Stimulated activated naive CD8-positive, alpha-beta T cell treated with anti-CD3 and anti-CD28 coated beads, Interleukin-15, Interleukin-2, amounts not matched to agents 100 ng/mL and 50 ng/mL, for 24 hours (primary cell): ENCODE data around the gene PYM1.

ENCODE experiments used
- H3K27ac Mint-ChIP-seq: one replicate; pipeline ENCODE4 v1.8.0; 2021; ENCODE audit warnings: mild to moderate bottlenecking, mixed read lengths
- H3K27me3 Mint-ChIP-seq: one replicate; pipeline ENCODE4 v1.8.0; 2021; ENCODE audit warnings: mixed read lengths
- H3K36me3 Mint-ChIP-seq: one replicate; pipeline ENCODE4 v1.8.0; 2021; ENCODE audit warnings: low read depth, mixed read lengths
- H3K4me1 Mint-ChIP-seq: one replicate; pipeline ENCODE4 v1.8.0; 2021; ENCODE audit warnings: low read depth, mixed read lengths
- H3K4me3 Mint-ChIP-seq: one replicate; pipeline ENCODE4 v1.8.0; 2021; ENCODE audit warnings: mild to moderate bottlenecking, mixed read lengths
- H3K9me3 Mint-ChIP-seq: one replicate; pipeline ENCODE4 v1.8.0; 2021; ENCODE audit warnings: mixed read lengths

The PYM1 gene

DNA sequence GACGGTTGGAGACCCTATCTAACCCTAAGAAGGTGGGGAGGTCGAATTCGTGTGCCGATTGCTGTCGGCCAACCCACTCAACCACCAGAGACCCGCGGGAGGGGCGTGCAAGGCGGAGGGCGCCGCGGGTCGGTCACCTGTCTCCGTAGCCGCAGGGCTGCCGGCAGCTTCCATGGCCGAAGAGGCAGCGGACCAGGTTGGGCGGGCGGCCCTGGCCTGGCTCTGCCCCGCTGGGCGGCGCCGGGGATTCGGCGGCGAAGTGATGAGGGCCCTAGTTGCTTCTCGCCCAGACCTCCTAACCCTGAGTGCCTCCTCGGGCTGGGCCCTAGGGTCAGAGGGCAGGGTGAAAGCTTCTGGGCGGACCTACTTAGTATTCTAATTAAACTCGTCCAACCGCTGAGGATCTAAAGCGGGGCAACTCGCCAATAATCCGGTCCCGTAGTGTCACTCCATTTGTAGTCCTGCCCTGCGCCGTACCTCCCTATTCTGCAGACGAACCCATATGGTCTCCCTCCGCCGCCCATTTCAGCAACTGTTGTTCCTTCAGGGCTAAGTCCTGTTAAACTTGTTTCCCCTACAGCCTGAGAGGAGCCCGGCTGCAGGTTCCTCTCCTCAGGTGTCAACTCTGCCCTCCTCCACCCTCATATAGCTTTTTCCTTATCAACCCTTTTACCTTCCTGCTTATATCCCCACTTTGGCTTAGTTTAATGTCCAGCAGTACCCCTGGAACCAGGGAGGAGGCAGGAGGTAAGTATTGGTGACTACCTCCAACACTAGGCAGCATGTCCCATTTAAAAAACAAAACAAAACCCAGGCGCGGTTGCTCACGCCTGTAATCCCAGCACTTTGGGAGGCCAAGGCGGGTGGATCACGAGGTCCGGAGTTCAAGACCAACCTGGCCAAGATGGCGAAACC is at the start of gene PYM1:
TSS of gene PYM1 (minus strand) at position 307 of the 915 bp plus-strand sequence. CDS start at position 174, 133 bp downstream.
- no peaks in the 10 kb centered on the region for H3K27me3 Mint-ChIP-seq
- peak within 1 kb of the TSS; percentile 95 for H3K4me3 Mint-ChIP-seq
- H3K4me1 Mint-ChIP-seq = peaks cover 65% of the 10 kb centered on the region
- no peaks in the 10 kb centered on the region for H3K9me3 Mint-ChIP-seq
- H3K27ac Mint-ChIP-seq = peak within 1 kb of the TSS; percentile 97
- H3K36me3 Mint-ChIP-seq = peaks cover 30% of the 10 kb centered on the region

DNA sequence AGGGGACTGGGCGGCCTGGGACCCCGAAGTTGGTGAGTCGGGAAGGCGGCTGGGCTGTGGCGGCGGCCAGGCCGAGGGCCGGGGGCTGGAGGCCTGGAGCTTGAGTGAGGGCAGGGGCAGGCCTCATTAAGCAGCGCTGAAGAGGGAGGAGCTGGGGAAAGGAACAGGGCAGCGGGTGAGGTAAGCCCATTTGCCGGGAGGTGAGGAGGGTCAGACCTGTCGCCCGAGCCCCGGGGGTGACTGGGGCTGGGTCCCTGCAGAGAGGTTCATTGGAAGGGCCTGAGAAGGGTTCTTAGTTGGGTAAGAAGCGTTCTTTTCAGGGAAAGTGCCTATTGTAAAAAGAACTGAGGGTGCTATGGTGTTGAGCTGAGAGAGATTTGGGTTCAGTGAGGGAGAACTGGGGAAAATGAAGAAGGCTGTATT is 46.6 kb upstream of the PYM1 start:
- Mint-ChIP-seq H3K27ac (no peak overlapping the region), H3K4me1 (peaks cover 14% of the 10 kb centered on the region), H3K4me3 (no peak overlapping the region), H3K36me3 (peaks cover 17% of the 10 kb centered on the region), H3K9me3 (no peaks in the 10 kb centered on the region), H3K27me3 (no peaks in the 10 kb centered on the region)

DNA sequence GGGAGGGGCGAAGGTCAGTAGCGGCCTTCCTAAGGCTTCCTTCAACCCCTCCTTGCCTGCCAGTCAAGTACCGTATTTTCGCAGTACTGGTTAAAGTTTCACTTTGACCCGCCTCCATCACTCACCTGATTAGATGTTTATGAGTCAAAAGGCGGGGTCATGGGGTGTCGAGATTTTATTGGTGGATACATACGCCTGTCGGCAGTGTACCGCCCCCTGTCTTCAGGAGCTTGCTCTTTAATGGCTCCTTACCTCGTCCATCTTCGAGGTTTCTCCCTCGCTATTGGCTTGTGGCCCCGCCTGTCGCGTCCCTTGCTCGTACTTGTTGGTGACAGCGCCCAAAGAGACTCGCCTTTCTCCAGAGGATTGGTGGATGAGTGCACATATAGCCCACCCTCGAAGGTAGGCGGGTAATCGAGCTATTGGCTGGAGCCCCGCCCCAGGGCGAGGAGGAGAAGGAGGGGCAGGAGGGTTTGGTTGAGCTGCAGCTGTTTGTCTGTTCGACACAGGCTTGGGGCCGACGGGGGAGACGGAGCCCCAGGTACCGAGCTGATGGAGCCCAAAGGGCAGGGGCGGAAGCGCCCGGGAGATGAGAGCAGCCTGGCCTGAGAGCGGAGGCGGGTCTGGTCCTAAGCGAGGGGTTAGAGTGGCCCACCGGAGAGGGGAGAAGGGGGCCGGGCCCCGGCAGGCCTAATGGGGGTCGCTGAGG is 46.1 kb upstream of the PYM1 start, which contains the start of gene RAB5B:
TSS of gene RAB5B (plus strand) at position 480 of the 709 bp plus-strand sequence. CDS start 12,883 bp downstream, outside the sequence.
- H3K27ac Mint-ChIP-seq = no peak within 1 kb of the TSS
- no peaks in the 10 kb centered on the region for H3K27me3 Mint-ChIP-seq
- no peaks in the 10 kb centered on the region for H3K9me3 Mint-ChIP-seq
- H3K36me3 Mint-ChIP-seq = peaks cover 21% of the 10 kb centered on the region
- no peak within 1 kb of the TSS for H3K4me3 Mint-ChIP-seq
- peaks cover 17% of the 10 kb centered on the region for H3K4me1 Mint-ChIP-seq

DNA sequence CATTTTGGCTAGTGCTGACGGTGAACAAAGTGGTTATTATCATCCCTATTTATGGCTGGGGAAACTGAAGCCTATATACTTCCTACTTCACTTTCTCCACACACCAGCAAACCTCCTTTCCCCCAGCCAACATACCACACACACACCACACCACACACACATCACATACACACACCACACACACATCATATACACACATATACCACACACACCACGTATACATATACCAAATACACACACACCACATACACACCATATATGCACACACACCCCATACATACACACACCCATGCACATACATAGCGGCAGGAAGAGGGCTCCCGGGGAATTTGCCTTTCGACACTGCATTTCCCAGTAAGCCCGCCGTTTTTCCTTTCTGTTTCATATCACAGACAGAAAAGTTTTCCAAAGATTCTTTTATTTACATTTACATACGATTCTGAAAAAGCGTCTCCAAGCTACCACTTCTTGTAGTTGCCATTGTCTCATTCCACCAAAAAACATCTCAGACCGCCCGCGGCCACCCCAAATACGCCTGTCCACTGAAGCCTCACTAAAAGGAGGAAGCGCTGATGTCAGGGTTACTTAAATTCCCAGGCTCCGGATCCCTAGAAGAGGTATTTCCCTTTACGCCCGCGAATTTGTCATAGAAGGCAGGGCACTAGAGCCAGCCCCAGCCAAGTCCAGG is 45.4 kb upstream of the PYM1 start:
- Mint-ChIP-seq H3K4me1 (peaks cover 23% of the 10 kb centered on the region), H3K27me3 (no peaks in the 10 kb centered on the region), H3K27ac (no peak overlapping the region), H3K4me3 (no peak overlapping the region), H3K36me3 (peaks cover 28% of the 10 kb centered on the region), H3K9me3 (no peaks in the 10 kb centered on the region)

DNA sequence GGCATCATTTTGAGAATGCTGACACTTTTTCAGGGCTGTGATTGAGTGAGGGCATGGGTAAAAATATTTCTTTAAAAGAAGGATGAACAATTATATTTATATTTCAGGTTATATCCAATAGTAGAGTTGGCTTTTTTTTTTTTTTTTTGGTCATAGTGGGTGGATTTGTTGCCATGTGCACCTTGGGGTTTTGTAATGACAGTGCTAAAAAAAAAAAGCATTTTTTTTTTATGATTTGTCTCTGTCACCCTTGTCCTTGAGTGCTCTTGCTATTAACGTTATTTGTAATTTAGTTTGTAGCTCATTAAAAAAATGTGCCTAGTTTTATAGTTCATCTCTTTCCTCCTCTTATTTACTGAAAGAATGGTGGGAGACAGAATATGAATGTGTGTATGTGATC is 44.8 kb upstream of the PYM1 start:
- H3K36me3 Mint-ChIP-seq = peaks cover 33% of the 10 kb centered on the region
- no peak overlapping the region for H3K27ac Mint-ChIP-seq
- peaks cover 29% of the 10 kb centered on the region for H3K4me1 Mint-ChIP-seq
- no peak overlapping the region for H3K4me3 Mint-ChIP-seq
- no peaks in the 10 kb centered on the region for H3K27me3 Mint-ChIP-seq
- no peaks in the 10 kb centered on the region for H3K9me3 Mint-ChIP-seq

DNA sequence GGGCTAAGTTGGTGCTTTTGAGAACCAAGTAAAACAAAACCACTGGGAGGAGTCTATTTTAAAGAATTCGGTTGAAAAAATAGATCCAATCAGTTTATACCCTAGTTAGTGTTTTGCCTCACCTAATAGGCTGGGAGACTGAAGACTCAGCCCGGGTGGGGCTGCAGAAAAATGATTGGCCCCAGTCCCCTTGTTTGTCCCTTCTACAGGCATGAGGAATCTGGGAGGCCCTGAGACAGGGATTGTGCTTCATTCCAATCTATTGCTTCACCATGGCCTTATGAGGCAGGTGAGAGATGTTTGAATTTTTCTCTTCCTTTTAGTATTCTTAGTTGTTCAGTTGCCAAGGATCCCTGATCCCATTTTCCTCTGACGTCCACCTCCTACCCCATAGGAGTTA is 44.3 kb upstream of the PYM1 start:
- no peaks in the 10 kb centered on the region for H3K27me3 Mint-ChIP-seq
- H3K4me3 Mint-ChIP-seq = no peak overlapping the region
- peaks cover 33% of the 10 kb centered on the region for H3K36me3 Mint-ChIP-seq
- peaks cover 28% of the 10 kb centered on the region for H3K4me1 Mint-ChIP-seq
- no peak overlapping the region for H3K27ac Mint-ChIP-seq
- H3K9me3 Mint-ChIP-seq = no peaks in the 10 kb centered on the region

DNA sequence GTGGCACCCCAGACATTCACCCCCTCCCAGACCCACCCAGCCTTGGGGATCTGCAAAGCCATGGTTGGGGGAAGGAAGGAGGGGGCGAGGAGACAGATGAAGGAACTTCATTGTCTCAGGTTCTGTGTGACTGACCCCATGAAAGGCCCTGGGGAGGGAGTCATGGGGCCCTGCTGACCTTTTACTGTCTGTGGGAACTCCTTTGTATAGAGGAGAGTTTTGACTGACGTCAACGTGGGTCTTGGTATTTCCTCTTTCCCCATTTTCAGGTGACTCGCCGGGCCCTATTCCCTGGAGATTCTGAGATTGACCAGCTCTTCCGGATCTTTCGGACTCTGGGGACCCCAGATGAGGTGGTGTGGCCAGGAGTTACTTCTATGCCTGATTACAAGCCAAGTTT is 43.1 kb upstream of the PYM1 start:
- Mint-ChIP-seq H3K36me3 (peaks cover 27% of the 10 kb centered on the region), H3K4me1 (peaks cover 25% of the 10 kb centered on the region), H3K4me3 (no peak overlapping the region), H3K27me3 (no peaks in the 10 kb centered on the region), H3K9me3 (no peaks in the 10 kb centered on the region), H3K27ac (no peak overlapping the region)

DNA sequence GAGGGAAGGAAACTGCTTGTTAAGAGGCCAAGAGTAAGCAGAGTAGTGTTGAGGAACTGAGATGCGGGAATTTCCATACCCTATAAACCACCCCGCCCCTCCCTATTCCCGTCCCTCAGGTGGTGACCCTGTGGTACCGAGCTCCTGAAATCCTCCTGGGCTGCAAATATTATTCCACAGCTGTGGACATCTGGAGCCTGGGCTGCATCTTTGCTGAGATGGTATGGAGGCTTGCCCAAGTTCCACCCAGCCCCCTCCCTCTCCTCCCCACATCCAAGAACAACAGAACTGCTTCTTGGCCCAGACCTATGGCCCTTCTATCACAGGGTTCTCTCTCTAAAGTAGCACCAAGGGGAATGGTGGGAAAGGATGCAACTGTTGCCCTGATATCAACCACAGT is 41.7 kb upstream of the PYM1 start:
- H3K4me1 Mint-ChIP-seq = peaks cover 28% of the 10 kb centered on the region
- H3K27ac Mint-ChIP-seq = no peak overlapping the region
- H3K9me3 Mint-ChIP-seq = no peaks in the 10 kb centered on the region
- H3K4me3 Mint-ChIP-seq = no peak overlapping the region
- peaks cover 27% of the 10 kb centered on the region for H3K36me3 Mint-ChIP-seq
- no peaks in the 10 kb centered on the region for H3K27me3 Mint-ChIP-seq

DNA sequence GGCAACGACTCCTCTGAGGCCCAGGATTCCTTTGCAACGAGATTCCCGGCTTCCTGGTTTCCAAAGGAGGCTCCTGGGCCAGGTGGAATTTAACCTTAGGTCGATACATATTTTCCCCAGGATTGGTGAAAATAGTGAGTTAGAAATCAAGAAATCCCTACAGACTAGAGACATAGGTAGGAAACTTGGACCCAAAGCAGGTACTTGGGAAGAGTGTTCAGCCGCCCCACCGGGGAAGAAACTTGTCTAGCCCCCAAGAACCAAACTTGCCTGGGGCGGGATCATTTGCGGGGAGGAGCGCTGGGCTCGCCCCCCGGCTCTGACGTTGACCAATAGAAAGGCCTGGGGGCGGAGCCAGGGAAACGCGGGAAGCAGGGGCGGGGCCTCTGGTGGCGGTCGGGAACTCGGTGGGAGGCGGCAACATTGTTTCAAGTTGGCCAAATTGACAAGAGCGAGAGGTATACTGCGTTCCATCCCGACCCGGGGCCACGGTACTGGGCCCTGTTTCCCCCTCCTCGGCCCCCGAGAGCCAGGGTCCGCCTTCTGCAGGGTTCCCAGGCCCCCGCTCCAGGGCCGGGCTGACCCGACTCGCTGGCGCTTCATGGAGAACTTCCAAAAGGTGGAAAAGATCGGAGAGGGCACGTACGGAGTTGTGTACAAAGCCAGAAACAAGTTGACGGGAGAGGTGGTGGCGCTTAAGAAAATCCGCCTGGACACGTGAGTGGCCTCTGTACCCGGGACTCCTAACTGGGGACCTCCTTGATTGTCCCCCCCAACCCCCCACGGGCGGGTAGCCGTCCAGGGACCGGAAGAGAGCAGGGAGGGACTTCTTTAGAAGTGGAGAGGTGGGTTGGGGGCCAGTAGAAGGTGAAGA is 39.0 kb upstream of the PYM1 start, which contains the start of gene CDK2:
TSS of gene CDK2 (plus strand) at position 423 of the 874 bp plus-strand sequence. CDS start at position 602, 179 bp downstream.
- H3K9me3 Mint-ChIP-seq = no peaks in the 10 kb centered on the region

DNA sequence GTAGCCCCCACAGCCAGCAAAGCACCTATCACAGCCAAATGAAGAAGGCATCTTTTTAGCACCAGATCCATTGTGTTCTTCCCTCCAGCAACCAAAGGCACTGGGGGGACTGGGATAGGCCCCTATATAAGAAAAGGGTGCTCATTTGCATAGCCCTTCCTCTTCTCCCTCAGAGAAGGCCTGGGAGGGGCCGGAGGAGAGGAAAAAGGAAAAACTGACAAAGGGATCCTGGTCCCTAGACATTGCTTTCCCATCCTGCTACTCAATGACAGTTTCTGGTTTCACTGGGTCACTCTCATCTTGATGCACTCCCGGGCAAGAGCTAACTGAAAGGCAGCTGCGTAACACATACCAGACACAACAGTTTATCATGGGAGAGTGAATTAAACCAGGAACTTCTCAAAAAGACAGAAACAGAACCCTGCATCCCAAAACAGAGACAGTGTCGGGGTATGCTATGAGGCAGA is 38.3 kb upstream of the PYM1 start, which contains the start of gene PMEL:
TSS of gene PMEL (minus strand) at position 102 of the 467 bp plus-strand sequence. CDS start at position 71, 31 bp downstream.
- Mint-ChIP-seq H3K4me3 (peak within 1 kb of the TSS; percentile 94), H3K36me3 (peaks cover 17% of the 10 kb centered on the region), H3K4me1 (peaks cover 28% of the 10 kb centered on the region), H3K27ac (peak within 1 kb of the TSS; percentile 90), H3K9me3 (no peaks in the 10 kb centered on the region), H3K27me3 (no peaks in the 10 kb centered on the region)

More for the DNA sequence above, 39.0 kb upstream of the PYM1 start, which contains the start of gene CDK2:
- Mint-ChIP-seq H3K27ac (peak within 1 kb of the TSS; percentile 90), H3K4me3 (peak within 1 kb of the TSS; percentile 94), H3K4me1 (peaks cover 28% of the 10 kb centered on the region), H3K36me3 (peaks cover 23% of the 10 kb centered on the region), H3K27me3 (no peaks in the 10 kb centered on the region)

DNA sequence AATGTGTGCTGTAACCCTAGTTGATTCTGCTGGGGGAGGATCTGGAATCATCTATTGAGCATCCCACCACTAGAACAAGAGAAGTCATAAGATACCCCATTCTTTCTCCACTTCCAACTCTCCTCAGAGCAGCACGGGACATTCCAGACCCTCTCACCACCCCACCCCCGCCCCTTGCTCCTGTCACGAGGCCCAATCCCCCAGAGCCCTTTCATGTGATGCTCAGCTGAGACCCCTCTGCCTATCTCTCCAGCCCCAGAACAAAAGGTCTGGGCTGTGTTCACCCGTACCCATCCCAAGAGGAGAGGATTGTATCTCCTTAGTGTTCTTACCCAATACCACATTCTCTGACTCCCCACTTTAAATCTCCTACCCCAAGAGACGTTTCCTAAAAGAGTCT is 37.5 kb upstream of the PYM1 start:
- H3K27me3 Mint-ChIP-seq = no peaks in the 10 kb centered on the region
- H3K4me1 Mint-ChIP-seq = peaks cover 28% of the 10 kb centered on the region
- H3K36me3 Mint-ChIP-seq = peaks cover 17% of the 10 kb centered on the region
- H3K9me3 Mint-ChIP-seq = no peaks in the 10 kb centered on the region
- no peak overlapping the region for H3K4me3 Mint-ChIP-seq
- H3K27ac Mint-ChIP-seq = peak overlapping the region; percentile 21

DNA sequence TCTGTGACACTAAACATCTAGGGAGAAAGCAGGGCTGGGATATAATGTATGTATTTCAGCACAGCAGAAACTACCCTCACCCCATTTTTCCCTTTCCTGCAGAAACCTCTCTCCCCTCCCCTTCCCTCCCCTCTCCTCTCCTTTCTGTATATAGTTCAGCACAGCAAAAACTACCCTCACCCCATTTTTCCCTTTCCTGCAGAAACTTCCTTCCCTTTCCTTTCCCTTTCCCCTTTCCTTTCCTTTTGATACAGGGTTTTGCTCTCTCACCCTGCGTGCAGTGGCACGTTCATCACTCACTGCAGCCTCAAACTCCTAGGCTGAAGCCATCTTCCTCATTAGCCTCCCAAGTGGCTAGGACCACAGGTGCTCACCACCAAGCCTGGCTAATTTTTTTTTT is 36.1 kb upstream of the PYM1 start:
- Mint-ChIP-seq H3K27ac (no peak overlapping the region), H3K36me3 (peaks cover 13% of the 10 kb centered on the region), H3K4me1 (peaks cover 25% of the 10 kb centered on the region), H3K27me3 (no peaks in the 10 kb centered on the region), H3K4me3 (no peak overlapping the region), H3K9me3 (no peaks in the 10 kb centered on the region)

DNA sequence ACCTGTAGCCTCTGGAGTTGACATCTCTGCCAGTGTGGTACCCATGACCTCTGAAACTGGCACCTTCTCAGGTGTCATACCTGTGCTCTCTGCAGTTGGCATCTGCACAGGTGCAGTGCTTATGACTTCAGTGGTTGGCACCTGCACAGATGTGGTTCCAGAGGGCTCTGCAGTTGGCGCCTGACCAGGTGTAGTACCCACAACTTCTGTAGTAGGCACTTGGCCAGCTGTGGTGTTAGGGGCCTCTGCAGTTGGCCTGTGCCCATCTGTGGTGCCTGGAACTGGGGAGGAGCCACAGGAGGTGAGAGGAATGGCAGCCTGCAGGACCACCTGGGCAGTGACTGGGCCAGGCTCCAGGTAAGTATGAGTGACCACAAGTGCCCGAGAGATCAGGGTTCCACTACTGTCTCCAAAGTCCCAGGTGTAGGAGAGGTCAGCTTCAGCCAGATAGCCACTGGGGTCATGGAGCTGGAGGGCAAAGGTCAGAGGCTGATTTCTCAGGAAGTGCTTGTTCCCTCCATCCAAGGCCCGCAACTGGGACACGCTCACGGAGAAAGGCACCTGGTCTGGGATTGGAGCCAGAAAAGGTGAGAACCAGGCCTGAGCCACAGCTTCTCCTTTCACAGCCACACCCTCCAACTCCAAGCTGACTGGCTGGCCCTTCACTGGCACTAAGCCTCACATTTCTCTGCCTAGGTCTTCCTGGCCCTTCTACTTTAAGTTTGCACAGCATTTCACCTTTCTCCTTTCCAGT is 29.6 kb upstream of the PYM1 start:
- no peak overlapping the region for H3K27ac Mint-ChIP-seq
- peaks cover 30% of the 10 kb centered on the region for H3K36me3 Mint-ChIP-seq
- H3K9me3 Mint-ChIP-seq = no peaks in the 10 kb centered on the region
- no peak overlapping the region for H3K4me3 Mint-ChIP-seq
- peaks cover 12% of the 10 kb centered on the region for H3K4me1 Mint-ChIP-seq
- H3K27me3 Mint-ChIP-seq = no peaks in the 10 kb centered on the region
